Activated T-helper 9 cell treated with anti-CD3 and anti-CD28 coated beads, Interleukin-2, amount 50 U/mL, for 16 hours (primary cell): ENCODE results near the gene ABR.

ENCODE experiments used
- DNase-seq: peaks from one replicate; pipeline ENCODE4 v3.0.0-alpha.2; 2020; ENCODE audit warnings: low read depth

Gene ABR

GRCh38 chr17:1030684-1031532, 148.9 kb downstream of the ABR start:
- DNase-seq = no peak

- DNase-seq = no peak
These were observed 149.7 kb downstream of the ABR start for GRCh38 chr17:1029922-1030644.

GRCh38 chr17:1029196-1029921, 150.4 kb downstream of the ABR start:
- DNase-seq = no peak

- DNase-seq = no peak
These were observed 152.7 kb downstream of the ABR start for GRCh38 chr17:1027044-1027443.

- no peak for DNase-seq
These were observed 153.2 kb downstream of the ABR start for GRCh38 chr17:1026599-1026975.

- no peak for DNase-seq
These were observed 153.8 kb downstream of the ABR start for GRCh38 chr17:1025733-1026598.

- DNase-seq = no peak
These were observed 155.7 kb downstream of the ABR start for GRCh38 chr17:1024076-1024475.

- no peak for DNase-seq
These were observed 157.3 kb downstream of the ABR start for GRCh38 chr17:1022278-1023024.

GRCh38 chr17:1021147-1021546, 158.6 kb downstream of the ABR start:
- DNase-seq = no peak

- no peak for DNase-seq
These were observed 160.3 kb downstream of the ABR start for GRCh38 chr17:1019451-1019850.

- no peak for DNase-seq
These were observed 161.2 kb downstream of the ABR start for GRCh38 chr17:1018547-1018946.

GRCh38 chr17:1013729-1014090, 166.1 kb downstream of the ABR start:
- DNase-seq = no peak

GRCh38 chr17:1012823-1013728, 166.7 kb downstream of the ABR start:
- DNase-seq = no peak

- no peak for DNase-seq
These were observed 167.7 kb downstream of the ABR start for GRCh38 chr17:1011760-1012735.

- no peak for DNase-seq
These were observed 168.6 kb downstream of the ABR start for GRCh38 chr17:1011138-1011537.

- no peak for DNase-seq
These were observed 169.2 kb downstream of the ABR start for GRCh38 chr17:1010586-1010985.

GRCh38 chr17:1010086-1010450, 169.7 kb downstream of the ABR start:
- no peak for DNase-seq

- no peak for DNase-seq
These were observed 170.3 kb downstream of the ABR start for GRCh38 chr17:1009229-1010085.
